Uterus (tissue), 4 donors: ENCODE results near the gene SMIM5. TPM values are rescaled to one million over a fixed set of nuclear protein-coding genes. Genes with fewer than 3 reads are reported as not detected.
"Not testable (repeated sequence)": the region's sequence is repeated elsewhere in the genome, so short reads cannot be mapped to it uniquely, and the experiment has no call there.

Experiments used
- DNase-seq, 2 donors: peaks; one replicate each; pipeline ENCODE4 v3.0.0-alpha.2; 2019 to 2020
- H3K27ac ChIP-seq, 2 donors: fragments of 200-600 bp; sonication (generic); 1 replicate in 1 of 2; 2 replicates in 1 of 2; pipeline ENCODE4 v1.5.1; 2016 to 2018
- H3K27me3 ChIP-seq, 2 donors: fragments of 200-600 bp; sonication (generic); one replicate each; pipeline ENCODE4 v1.5.1; 2018 to 2019; ENCODE audit warnings: control low read depth in 1 of 2
- H3K36me3 ChIP-seq, 2 donors: fragments of 200-600 bp; sonication (generic); one replicate each; pipeline ENCODE4 v1.5.1; 2019; ENCODE audit warnings: control low read depth in 1 of 2
- H3K4me1 ChIP-seq, 2 donors: fragments of 200-600 bp; sonication (generic); one replicate each; pipeline ENCODE4 v1.5.1; 2018 to 2019; ENCODE audit warnings: control low read depth in 1 of 2
- H3K4me3 ChIP-seq, 2 donors: fragments of 200-600 bp; sonication (generic); 1 replicate in 1 of 2; 2 replicates in 1 of 2; pipeline ENCODE4 v1.5.1; 2018 to 2019; ENCODE audit warnings: mild to moderate bottlenecking in 1 of 2
- H3K9me3 ChIP-seq, 2 donors: fragments of 200-600 bp; sonication (generic); one replicate each; pipeline ENCODE4 v1.5.1; 2019; ENCODE audit warnings: control low read depth in 1 of 2
- POLR2A ChIP-seq, 2 donors: fragments of 450-650 bp; IDR thresholded peaks; one replicate each; pipeline ENCODE4 v1.6.1; 2016; ENCODE audit warnings: antibody characterized with exemption in 2 of 2, mild to moderate bottlenecking in 1 of 2, moderate library complexity in 1 of 2
- intact Hi-C: fragments of 100-400 bp; cut with DNase I; formaldehyde crosslinking; loops from one replicate; pipeline ENCODE4 v1.15.1; 2023; ENCODE audit warnings: low total_unique reads
- total RNA-seq, 4 donors: library from RNA; depleted of rRNA in 3 of 4; stranded (reverse); fragments of >200 nt in 3 of 4; gene quantifications; one replicate each; pipeline versions ENCODE4 v1.1.0 to v1.2.4, GENCODE V29; 2014 to 2023
- TF ChIP-seq, protein P1 (sequence below), 4 experiments: fragments of 200-600 bp in 2 of 4; fragments of 450-650 bp in 2 of 4; sonication (generic) in 2 of 4; IDR thresholded peaks; one replicate each; pipeline ENCODE4 v1.5.1; 2016 to 2019; ENCODE audit warnings: antibody characterized with exemption in 4 of 4, mild to moderate bottlenecking in 2 of 4, moderate library complexity in 1 of 4
- donor health status: DM: yes; HTN: yes; CAD: no.

The SMIM5 gene
- total RNA-seq, 4 donors from 2014 or later = 0.85 to 2.2 TPM; not detected in 2

DNA sequence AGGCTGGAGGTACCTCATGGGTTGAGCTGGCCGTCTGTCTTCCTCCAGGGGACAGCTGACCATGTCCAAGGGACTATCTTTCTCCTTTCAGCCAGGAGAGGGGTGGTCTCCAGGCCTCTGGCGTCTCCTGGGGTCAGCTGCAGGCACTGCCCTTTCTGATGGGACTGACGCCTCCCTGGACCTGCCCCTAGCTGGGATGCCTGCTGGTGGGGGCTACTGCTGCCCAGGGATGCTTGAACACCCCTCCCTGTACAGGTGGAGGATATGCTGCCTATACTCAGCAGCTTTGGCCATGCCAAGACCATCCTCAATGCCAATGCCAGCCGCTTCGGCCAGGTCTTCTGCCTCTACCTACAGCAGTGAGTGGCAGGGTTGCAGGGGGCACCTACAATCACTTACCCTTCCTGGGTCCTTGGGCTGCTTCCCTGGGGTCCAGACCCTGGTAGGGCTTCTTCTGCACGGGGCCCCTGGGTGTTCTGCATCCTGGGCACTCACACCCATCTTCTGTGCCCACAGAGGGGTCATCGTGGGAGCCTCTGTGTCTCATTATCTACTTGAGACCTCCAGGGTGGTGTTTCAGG is 41.4 kb upstream of the SMIM5 start:
- Histone ChIP-seq H3K4me3 (no peak overlapping the region), H3K9me3 (no peaks in the 10 kb centered on the region), H3K4me1 (peaks cover 6% of the 10 kb centered on the region in 2 donors), H3K27me3 (no peaks in the 10 kb centered on the region), H3K36me3 (no peaks in the 10 kb centered on the region), H3K27ac (no peak overlapping the region)
- no peak for DNase-seq
- TF ChIP-seq POLR2A (IDR thresholded peaks at IDR 0.05) = no peak
- TF ChIP-seq, protein P1, sequence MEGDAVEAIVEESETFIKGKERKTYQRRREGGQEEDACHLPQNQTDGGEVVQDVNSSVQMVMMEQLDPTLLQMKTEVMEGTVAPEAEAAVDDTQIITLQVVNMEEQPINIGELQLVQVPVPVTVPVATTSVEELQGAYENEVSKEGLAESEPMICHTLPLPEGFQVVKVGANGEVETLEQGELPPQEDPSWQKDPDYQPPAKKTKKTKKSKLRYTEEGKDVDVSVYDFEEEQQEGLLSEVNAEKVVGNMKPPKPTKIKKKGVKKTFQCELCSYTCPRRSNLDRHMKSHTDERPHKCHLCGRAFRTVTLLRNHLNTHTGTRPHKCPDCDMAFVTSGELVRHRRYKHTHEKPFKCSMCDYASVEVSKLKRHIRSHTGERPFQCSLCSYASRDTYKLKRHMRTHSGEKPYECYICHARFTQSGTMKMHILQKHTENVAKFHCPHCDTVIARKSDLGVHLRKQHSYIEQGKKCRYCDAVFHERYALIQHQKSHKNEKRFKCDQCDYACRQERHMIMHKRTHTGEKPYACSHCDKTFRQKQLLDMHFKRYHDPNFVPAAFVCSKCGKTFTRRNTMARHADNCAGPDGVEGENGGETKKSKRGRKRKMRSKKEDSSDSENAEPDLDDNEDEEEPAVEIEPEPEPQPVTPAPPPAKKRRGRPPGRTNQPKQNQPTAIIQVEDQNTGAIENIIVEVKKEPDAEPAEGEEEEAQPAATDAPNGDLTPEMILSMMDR (IDR thresholded peaks at IDR 0.05) = no peak
- intact Hi-C loops = loop anchor here (5.0 kb wide), 1 partner anchor 165 kb away; no protein-coding TSS in a partner anchor

DNA sequence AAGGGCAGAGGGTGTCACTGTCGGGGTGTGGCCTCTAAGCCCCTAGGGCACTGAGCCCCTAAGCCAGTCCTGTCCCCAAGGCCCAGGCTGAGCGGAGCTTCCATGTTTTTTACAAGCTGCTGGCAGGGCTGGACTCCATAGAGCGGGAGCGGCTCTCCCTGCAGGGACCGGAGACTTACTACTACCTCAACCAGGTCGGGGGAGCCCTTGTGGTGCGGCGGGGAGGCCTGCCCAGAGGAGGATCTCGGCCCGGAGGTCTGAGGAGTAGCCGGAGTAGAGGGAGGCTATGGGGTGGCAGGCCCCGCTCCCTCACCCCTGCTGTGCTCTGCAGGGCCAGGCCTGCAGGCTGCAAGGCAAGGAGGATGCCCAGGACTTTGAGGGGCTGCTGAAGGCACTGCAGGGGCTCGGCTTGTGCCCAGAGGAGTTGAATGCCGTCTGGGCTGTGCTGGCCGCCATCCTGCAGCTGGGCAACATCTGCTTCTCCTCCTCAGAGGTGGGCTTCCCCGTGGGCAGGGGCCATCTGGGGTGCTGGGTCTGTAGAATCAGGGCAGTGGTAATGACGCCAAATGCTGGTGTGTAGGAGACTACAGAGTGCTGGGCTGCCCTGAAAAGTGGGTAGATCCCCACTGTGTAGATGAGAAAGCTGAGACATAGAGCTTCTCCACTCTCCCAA is 40.8 kb upstream of the SMIM5 start:
- intact Hi-C loops = loop anchor here (5.0 kb wide), 1 partner anchor 165 kb away; no protein-coding TSS in a partner anchor
- Histone ChIP-seq H3K27me3 (no peaks in the 10 kb centered on the region), H3K27ac (no peak overlapping the region), H3K36me3 (no peaks in the 10 kb centered on the region), H3K9me3 (no peaks in the 10 kb centered on the region), H3K4me3 (no peak overlapping the region), H3K4me1 (peaks cover under 1 to 6% of the 10 kb centered on the region in 2 donors)
- DNase-seq = no peak
- no peak for TF ChIP-seq POLR2A (IDR thresholded peaks at IDR 0.05)
- TF ChIP-seq, protein P1 (IDR thresholded peaks at IDR 0.05) = no peak

DNA sequence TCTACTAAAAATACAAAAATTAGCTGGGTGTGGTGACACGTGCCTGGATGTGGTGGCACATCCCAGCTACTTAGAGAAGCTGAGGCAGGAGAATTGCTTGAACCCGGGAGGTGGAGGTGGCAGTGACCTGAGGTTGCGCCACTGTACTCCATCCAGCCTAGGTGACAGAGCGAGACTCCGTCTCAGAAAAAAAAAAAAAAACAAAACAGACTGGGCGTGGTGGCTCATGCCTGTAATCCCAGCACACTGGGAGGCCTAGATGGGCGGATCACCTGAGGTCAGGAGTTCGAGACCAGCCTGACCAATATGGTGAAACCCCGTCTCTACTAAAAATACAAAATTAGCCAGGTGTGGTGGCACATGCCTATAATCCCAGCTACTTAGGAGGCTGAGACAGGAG is 39.8 kb upstream of the SMIM5 start:
- H3K36me3 ChIP-seq, DNase-seq, H3K9me3 ChIP-seq, H3K4me3 ChIP-seq, H3K27me3 ChIP-seq, H3K4me1 ChIP-seq, H3K27ac ChIP-seq: not testable (repeated sequence)
- intact Hi-C loops = loop anchor here (5.0 kb wide), 1 partner anchor 166 kb away; no protein-coding TSS in a partner anchor

DNA sequence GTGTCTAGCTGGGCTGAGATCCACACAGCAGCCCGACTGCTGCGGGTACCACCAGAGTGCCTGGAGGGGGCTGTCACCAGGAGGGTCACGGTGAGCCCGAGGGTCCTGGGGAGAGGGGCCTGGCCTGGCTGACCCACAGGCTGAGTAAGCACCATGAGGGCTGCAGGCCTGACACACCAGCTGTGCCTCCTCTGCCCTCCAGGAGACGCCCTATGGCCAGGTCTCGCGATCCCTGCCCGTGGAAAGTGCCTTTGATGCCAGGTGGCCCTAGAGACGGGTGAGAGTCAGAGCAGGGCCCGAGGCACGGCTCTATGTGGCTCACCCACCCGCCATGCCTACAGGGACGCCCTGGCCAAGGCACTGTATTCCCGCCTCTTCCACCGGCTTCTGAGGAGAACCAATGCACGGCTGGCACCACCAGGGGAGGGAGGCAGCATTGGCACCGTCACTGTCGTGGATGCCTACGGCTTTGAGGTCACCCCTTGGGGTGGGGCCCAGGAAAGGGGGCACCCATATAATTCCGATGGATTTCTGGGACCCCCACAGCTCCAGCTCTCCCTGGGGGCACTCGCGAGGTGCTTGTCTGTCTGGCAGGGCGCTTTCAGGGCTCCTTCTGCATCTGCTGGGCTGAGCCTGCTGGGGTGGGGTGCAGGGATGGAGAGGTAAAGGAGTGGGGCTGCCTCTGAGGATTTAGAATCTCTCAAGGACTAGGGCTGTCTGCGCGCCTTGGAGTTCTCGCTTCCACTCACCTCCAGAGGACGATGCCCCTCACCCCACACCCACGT is 38.5 kb upstream of the SMIM5 start:
- intact Hi-C loops = loop anchor here (5.0 kb wide), 1 partner anchor 167 kb away; no protein-coding TSS in a partner anchor
- no peaks in the 10 kb centered on the region for H3K36me3 ChIP-seq
- TF ChIP-seq POLR2A (IDR thresholded peaks at IDR 0.05) = no peak
- TF ChIP-seq, protein P1 (IDR thresholded peaks at IDR 0.05) = no peak
- H3K27ac ChIP-seq = no peak overlapping the region
- peaks cover 0 to 5% of the 10 kb centered on the region in 2 donors for H3K4me1 ChIP-seq
- H3K4me3 ChIP-seq = no peak overlapping the region
- no peak for DNase-seq
- H3K27me3 ChIP-seq = no peaks in the 10 kb centered on the region
- H3K9me3 ChIP-seq = no peaks in the 10 kb centered on the region

DNA sequence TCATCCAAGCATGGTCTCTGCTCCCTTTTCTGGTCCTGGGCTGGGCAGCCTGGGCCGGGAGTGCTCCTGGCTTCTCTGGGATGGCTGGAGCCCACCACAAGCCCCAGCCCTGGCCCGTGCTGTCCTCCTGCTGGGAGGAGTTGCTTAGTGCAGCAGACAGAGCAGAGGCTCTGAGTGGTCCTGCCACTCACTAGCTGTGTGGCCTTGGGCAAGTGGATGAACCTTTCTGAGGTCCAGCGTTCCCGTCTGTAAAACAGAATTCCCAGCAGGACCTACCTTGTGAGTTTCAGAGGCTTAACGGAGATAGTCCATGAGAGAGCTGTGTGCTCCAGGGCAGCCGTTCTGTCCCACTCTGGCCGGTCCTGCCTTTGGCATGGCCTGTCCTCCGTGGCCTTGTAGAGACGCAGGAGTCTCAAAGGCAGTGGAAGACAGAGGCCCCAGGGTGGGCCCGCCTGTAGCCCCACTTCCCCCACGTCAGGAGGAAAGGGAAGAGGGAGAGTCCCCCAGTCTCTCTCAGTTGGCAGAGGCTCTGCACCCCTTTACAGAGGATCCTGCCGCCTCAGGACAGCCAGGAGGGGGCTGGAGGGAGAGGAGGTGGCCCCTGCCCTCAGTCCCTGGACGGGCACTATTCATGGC is 37.8 kb upstream of the SMIM5 start:
- Histone ChIP-seq H3K9me3 (no peaks in the 10 kb centered on the region), H3K27me3 (no peaks in the 10 kb centered on the region), H3K36me3 (no peaks in the 10 kb centered on the region), H3K4me1 (no peaks in the 10 kb centered on the region), H3K4me3 (no peak overlapping the region), H3K27ac (no peak overlapping the region)
- DNase-seq = no peak
- no peak for TF ChIP-seq POLR2A (IDR thresholded peaks at IDR 0.05)
- TF ChIP-seq, protein P1 (IDR thresholded peaks at IDR 0.05) = no peak
- intact Hi-C loops = no loop called here
